ENCODE data around the gene ABCB9.

ABCB9 gene

DNA sequence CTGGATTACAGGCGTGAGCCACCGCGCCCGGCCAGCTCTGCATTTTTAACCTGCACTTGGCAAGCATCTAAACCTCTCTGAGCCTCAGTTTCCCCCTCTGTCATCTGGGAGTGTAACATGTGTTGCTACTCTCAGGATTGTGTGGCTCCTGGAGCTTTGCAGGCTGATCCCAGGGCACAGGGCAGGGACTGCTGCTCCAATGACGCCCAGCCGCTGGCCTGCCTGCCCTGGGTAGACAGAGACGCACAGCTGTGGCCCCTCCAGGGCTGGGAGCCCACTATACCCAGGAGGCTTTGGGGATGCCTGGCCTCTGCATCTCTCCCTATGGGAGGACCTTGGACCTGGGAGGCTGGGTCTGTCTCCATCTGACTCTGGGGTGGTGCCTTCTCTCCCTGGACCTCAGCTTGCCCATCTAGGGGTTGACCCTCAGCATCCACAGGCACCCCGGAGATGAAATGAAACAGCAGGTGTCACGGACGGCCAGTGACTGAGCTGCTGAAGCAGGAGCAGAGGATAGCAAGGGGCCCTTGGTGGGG lies 27.9 kb upstream of the ABCB9 start:
- DNase-seq: no peak

DNA sequence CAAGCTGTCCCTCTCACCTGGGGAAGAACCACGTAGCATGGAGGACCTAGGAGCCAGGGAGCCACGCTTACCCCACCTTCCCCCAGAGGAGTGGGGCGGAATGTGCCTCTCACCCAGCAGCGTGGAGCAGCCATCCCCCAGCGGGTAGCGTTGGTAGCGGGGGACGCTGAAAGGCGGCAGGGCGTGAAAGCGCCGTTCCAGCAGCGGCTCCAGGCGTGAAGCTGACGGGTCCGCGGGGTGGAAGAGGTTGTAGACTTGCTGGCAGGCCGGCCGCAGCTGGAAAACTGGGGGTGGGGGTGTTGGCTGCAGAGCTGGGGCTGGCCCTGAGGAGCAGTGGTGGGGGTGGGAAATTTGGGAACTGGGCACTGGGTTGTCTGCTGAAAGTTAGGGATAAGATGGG lies 26.1 kb upstream of the ABCB9 start:
- DNase-seq: no peak

DNA sequence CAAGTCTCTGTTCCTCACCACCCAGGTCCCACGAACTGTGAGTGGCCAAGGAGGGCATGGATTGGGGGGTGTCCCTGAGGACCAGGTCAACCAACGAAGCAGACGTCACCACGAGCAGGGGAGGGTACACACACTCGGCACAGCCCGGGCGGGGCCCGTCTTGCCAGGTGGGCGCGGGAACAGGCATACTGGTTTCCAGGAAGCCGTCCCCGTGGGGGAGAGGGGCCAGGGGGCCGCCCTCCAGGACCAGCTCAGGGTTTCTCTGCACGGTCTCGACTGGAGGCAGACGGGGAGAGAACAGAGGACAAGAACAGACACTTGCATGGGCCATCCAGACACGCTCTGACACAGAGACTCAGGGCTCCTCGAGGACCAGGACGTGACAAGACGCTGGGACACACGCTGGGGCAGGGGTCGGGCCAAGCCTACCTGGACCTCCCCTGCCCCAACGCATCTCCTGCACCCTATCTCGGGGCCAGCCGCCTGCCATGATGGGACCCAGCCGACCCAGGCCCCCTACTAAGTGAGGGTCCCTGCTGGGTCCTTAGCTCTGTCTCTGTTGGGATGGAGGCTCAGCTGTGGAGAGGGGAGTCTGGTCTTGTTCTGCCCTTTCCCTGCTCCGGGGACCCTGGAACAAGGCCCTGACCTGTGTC lies 25.5 kb upstream of the ABCB9 start:
- DNase-seq: no peak

DNA sequence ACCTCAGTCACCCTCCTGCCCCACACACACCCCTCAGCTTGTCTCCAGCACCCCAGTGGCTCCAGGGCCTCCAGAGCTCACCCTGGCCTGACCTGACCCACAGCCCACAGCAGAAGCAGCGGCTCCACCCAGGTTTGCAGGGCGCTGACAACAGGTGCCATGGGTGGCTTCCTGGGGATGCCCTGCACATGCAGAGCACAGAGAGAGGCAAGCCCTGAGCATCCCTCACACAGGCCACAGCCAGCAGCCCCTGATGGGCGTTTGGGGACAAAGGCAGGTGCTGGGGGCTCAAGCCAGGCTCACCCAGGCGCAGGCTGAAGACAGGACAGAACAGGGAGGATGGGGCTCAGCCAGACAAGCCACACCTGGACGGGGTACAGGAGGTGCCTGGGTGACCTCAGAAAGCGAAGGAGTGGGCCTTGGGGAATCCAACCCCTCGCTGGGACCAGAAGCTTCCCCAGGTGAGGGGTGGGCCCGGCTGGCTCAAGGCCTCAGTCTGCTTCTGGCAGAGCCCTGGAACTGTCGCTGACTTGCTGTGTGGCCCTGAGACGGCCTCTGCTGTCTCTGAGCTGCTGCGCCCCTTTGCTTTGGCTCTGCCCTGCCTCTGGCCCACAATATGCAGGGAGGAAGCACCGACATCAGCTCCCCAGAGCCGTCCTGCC lies 24.8 kb upstream of the ABCB9 start:
- no peak for DNase-seq

DNA sequence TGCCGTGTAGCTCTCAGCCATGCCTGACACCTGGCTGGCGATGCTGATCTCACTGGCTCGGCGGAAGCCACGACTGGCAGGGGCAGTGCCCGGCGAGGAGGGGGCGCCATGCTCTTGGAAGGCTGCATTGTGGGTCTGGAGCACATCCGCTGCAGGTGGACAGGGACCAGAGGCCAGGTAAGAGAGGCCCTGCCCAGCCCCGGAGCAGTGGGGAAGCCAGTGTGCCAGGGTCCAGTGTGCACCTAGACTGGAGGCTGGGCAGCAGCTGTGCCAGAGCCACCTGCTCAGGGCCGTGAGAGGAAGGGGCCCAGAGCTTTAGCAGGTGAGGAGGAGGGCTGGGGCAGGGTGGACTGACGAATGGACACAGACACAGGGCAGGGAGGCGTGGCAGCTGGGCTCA lies 24.3 kb upstream of the ABCB9 start:
- no peak for DNase-seq

DNA sequence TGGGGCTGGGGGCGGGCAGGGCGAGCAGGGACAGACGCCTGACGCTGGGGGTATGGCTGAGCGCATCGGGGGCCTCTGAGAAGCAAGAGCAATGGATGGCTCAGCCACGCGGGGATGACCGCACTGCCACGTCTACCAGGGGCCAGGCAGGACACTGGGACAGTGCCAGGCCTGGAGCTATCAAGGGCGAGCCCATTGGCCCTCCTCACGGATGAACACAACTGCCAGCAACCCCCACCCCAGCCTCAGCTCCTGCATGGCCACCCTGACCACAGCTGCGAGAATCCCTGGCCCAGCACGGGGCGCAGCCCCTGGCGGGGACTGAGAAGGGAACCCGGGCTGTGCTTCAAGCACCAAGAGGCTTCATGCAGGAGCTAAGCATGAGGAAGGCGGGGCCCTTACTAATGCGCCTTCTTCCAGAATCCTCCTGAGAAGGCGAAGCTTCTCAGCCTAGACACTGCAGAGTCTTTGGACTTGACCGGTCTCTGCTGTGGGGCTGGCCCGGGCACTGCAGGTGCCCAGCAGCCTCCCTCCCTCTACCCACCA lies 23.7 kb upstream of the ABCB9 start:
- DNase-seq: no peak

DNA sequence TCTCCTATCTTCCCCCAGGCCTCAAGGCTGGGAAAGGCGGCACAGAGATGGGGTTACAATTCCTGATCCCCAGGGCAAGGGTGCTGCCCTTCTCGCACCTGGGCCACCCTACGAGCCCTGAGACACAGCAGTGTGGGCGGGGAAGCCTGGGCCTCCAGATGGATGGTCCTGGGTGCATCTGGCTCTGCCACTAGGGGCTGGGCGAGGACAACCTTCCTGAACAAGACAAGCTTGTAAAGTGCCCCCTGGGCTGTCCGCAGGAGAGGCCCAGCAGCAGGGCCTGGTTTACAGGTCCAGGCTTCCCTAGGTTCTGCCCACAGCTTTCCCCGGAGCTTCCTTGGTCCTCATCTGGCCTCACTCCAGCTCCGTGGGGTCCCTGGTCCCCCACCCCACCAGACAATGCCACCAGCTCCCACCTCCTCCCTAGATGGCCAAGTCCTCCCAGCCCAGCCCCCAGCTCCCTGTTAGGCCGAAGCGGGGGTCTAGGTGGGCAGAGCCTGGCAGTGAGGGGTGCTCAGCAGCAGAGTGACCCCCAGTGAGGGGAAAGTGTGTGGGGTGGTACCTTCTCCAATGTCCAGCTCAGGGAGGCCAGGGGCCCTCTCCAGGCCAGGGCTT lies 23.1 kb upstream of the ABCB9 start:
- no peak for DNase-seq

DNA sequence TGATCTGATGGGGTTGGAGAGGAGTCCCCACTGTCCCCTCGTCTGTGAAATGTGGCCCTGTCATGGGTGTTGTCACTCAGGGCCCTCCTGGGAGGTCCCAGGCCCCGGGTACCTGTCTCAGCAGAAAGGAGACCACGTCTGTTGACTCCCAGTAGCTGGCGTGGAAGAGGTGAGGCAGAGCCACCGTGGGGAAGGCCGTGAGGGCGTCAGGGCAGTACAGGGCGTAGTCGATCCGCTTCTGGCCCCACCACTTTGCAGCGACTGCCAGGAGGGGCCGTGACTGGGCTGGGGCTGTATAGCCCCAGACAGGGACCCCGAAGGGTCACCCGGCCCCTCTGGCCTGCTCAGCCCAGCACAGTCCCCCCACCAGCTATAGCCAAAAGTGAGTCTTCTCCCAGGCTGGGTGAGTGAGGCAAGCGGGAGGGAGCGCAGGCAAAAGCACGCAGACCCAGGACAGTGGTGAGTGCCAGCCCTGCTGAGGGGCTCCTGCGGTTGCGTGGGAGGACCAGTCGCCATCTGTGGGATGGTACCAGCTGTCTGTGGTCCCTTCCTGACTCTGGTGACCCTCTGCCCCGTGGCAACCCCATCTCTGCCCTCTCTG lies 22.4 kb upstream of the ABCB9 start:
- no peak for DNase-seq

DNA sequence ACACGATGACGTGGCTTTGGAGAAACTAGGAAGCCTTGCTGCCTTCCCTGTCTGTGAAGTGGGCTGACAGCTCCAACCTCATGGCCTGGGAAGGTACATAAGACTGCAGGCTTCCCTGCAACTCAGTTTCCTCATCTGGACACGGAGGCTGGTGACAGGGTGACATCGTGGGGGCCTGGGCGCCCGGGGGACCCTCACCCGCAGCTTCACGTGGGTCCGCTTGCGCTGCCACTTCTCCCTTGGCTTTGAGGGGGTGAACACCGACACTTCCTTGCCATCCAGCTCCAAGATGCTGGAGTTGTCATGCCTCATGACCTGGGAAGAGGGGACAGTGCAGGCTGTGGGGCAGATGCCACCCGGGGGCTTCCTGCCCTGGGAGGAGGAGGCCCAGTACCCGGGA lies 21.8 kb upstream of the ABCB9 start:
- no peak for DNase-seq

DNA sequence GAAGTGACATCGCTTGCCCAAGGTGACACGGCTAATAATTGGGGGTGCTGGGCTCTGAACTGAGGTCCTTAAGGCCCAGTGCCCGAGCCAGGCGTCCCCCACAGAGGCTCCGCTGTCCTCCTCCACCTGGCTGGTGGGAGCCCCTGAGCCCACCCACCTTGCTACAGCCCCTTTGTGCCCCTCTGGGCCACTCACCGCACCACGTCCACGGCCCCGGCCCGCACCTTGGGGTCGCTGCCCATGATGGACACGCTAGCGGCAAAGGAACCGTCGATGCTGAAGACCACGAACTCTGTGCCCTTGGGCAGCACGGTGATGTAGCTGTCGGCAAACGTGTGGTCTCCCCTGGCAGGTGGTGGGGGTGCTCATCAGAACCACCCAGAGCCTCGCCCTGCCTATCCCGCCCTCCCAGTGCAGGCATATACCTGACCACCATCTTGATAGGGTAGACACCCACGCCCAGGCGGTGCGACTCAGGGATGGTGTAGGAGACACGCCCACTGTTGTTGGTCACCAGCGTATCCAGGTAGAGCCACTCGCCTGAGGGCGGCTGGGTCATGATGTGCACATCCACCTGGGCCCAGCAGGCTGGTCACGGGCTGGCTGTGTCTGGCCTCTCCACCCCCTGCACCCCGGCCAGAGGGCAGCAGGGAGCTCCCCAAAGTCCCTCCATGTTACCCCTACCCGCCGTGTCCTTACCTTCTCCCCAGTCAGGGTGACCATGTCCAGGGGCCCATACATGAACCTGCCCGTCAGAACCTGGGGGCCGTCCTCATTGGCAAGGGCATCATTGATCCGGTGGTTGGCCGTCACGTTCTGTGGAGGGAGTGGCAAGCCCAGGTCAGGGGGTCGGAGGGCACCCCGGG lies 21.1 kb upstream of the ABCB9 start:
- DNase-seq: no peak

DNA sequence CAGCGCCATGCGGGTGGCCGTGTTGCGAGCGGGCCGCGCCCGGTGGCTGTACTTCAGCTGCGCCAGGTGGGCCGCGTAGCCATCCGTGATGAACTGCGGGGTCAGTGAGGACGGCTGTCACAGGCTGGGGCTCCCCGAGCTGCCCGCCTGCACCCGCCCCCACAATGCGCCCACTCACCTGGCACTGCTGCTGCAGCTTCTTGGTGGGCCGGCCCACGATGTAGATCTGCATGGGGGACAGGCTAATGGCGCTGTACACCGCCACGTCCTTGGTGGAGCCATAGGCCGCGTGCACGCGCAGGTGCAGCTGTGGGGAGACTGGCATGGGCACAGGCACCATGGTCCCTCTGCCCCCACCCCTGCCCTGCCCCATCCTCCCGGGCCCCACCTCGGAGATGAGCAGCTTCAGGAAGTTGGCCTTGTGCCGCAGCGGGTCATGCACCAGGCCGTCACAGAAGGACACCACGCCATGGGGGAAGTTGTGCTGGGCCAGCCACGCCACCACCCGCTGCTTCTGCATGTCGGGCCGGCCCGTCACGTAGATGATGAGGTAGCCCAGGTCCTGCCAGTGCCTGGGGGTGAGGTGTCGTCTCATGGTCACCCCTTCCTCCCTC lies 20.1 kb upstream of the ABCB9 start:
- no peak for DNase-seq

DNA sequence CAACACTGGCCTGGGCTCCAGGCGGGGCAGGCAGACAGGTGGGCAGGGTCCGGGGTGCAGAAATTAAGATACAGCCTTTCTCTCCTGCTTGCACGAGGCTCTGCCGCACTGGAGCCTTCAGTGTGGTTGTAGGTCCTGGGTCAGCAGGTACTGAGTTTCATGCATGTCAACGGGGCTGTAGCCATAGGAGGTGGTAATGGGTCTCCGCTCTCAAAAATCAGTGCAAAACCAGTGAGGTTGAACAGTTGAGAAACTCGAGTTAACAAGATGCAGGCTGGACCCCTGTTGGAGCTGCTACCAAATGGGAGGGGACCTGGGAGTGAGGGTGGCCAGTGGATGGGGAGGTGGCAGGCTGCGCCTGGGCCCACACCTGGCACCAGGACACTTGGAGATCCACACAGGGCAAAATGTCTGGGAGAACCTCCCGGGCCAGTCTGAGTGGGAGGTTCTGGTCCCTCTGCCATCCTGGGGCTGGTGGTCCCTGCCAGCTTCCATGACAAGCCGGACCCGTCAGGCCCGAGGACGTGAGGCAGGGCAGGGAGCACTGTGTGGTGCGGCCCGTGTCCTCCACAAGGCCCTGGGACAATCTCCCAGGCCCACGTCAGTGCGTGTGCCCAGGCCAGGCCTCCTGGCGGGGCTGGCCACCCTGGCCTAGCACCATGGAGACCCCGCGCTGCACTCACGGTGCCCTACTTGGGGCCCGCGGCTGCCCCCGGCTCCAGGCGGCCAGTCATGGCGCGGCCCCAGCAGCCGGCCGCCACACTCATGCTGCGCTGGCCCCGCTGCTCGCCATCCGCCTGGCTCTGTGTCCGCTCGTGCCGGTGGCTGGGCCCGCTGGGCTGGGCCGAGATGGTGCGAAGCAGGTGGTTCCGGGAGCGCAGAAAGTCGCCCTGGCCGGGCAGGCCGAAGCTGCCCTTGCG lies 19.3 kb upstream of the ABCB9 start:
- no peak for DNase-seq

DNA sequence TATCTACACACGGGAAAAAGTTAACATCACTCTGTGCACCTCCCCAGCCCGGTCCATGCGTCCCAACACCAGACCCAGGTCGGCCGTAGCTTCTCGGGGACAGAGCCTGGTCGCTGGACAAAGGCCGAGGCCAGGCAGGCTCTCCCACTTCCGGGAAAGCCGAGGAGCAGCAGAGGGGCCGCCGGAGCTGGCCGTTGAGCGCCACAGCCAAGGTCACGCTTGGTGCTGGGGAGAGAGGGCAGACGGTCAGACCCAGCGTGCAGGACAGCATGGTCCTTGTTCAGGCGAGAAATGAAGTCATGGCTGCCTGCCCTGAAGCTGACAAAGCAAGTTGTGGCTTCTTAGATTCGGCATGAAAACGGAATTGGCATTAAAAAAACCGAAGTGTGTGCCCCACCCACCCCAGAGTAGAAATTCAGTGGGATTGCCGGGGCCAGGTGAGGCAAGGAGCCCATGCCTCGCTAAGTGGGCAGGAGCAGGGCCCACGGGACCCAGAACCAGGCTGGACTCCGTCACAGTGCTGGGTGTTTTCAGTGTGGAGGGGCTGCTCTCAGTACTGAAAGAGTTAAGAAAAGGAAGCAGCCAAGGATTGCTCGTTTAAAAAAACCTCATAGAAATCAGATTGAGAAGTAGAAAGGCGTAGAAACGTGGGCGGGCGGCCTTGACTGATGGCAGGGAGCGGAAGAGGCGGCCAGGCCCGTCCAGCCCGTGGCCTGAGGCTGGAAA lies 18.5 kb upstream of the ABCB9 start:
- DNase-seq: no peak

DNA sequence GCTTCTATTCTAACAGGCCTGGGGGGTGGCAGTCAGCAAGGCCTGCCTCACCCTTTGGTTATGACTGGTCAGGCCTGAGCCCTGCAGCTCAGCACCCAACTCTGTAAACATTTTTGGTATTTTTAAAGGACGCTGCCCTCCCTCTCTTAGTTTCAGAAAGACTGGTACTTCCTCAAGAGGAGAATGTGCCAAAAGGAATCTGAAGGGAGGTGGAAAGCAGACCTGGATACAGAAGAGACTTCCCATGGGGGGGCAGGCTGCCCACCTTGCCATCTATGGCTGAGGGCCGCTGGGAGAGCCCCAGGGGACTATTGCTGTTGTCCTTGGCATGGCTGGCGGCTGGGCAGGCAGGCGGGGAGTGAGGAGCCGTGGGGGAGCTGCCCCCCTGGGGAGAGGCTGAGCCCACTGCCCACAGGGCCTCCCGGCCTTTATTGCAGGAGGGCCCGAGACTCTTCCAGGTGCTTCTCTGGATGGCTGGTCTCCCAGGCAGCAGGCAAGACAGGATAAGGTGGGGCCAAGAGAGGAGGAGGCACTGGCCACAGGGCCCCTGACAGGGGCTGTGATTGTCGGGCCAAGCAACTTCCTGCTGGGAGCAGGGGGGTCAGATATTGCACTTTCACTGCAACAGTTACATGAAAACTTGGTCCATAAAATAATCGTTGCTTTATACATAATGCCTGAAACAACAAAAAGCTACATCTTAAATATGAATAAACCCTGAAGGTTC lies 17.7 kb upstream of the ABCB9 start:
- no peak for DNase-seq

DNA sequence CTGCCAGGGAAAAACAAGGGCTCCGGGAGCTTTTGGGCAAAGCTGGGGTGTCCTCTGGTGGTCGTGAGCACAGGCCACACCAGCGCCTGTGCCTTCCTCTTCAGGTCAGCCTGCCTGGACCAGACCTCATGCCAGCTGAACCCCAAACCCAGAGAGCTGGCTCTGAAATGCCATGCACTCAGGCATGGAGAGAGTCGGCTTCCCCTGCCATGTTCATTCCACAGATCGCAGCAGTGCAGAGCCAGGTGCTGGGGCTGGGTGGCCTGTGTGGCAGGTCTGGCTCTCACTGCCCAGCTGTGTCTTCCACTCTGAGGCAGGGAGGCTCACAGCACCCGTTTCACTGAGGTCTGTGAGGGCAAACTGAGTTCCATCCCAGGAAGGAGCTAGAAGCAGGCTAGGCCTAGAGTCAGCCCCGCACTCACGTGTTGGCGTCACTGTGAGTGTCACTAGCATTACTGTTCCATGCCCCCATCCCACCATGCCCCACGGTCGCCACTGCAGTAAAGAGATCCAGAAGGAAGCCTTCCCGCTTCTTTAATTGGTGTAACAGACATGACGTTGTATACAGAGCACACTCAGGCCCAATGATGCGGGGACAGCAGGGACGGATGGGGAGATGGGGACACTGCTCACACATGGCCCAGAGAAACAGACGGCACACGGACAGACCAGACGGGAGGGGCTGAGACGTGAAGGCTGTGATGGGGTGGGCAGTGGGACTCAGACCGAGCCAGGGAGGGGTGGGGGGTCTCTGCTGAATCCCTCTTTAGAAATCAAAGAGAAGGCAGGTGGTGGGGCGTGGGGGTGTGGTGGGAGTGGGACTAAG lies 16.9 kb upstream of the ABCB9 start:
- DNase-seq: no peak

DNA sequence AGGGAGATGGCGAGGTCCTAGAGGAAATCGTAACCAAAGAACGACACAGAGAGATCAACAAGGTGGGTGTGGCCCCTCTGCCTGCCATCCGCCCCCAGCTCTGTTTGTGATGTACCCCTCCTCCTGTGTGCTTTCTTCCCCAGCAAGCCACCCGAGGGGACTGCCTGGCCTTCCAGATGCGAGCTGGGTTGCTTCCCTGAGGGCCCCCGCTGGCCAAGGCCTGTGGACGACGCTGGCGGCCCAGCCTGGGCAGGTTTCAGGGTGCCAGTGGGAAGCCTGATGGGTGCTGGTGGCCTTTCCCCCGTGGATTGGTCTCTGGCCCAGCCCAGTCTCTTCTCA lies 16.2 kb upstream of the ABCB9 start:
- no peak for DNase-seq

DNA sequence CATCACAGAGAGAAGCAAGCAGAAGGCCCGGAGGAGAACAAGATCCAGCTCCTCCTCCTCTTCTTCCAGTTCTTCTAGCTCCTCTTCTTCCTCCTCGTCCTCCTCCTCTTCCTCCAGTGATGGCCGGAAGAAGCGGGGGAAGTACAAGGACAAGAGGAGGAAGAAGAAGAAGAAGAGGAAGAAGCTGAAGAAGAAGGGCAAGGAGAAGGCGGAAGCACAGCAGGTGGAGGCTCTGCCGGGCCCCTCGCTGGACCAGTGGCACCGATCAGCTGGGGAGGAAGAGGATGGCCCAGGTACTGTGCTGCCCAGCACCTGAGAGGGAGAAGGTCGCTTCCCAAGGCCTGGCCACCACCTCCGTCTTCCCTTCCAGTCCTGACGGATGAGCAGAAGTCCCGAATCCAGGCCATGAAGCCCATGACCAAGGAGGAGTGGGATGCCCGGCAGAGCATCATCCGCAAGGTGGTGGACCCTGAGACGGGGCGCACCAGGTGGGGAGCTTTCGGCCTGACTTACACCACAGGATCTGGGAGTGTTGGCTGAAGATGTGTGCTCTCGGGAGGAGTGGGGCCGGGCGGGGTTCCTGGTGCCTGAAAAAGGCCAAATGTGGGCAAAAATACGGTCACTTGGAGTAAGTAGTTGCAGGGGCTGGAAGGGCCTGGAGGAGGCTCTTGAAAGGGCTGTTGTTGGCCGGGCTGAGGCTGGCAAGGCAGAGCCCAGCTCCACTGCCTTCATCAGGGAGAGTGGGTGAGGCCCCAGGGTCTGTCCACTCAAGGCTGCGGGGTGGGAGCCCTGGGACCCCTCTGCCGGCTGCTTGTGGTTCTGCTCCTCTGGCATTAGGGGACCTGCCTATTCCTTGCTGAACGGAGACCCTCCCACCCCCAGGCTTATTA lies 15.6 kb upstream of the ABCB9 start:
- no peak for DNase-seq

DNA sequence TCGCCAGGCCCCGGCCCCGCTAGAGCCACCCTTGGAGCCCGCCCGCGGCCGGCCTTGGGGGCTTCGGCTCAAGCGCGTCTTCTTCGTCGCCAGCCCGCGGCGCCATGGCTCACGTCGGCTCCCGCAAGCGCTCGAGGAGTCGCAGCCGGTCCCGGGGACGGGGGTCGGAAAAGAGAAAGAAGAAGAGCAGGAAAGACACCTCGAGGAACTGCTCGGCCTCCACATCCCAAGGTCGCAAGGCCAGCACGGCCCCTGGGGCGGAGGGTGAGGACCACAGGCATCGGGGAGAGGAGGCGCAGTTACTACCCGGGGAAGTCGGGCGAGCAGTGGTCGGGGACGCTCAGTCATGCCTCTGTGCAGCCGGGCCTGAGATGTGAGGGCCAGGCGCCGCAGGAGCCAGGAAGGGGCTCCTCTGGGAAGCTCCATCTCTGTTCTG lies 14.8 kb upstream of the ABCB9 start:
- DNase-seq: no peak

All from kidney glomerular epithelial cell (primary cell).